H1 (cell line): ENCODE measurements around the gene DCUN1D3. TPM values are rescaled to one million over a fixed set of nuclear protein-coding genes. Genes with fewer than 3 reads are reported as not detected.

Experiments used
- EGR1 ChIP-seq: IDR thresholded peaks from 2 replicates; pipeline ENCODE4 v1.6.1; 2011; ENCODE audit warnings: low read depth, low read length, borderline replicate concordance
- FOSL1 ChIP-seq: IDR thresholded peaks from 2 replicates; pipeline ENCODE4 v1.6.1; 2011; ENCODE audit warnings: mild to moderate bottlenecking, low read depth, low read length, moderate library complexity; ENCODE audit not compliant: insufficient read depth
- HDAC2 ChIP-seq, 2 experiments: fragments of 300-600 bp in 1 of 2; sonication (generic) in 1 of 2; IDR thresholded peaks; 2 replicates each; pipeline ENCODE4 v1.6.1; 2011 to 2012; ENCODE audit warnings: low read depth in 2 of 2, low read length in 2 of 2, mild to moderate bottlenecking in 2 of 2, moderate library complexity in 2 of 2, borderline replicate concordance in 1 of 2, inconsistent platforms in 1 of 2
- RXRA ChIP-seq: IDR thresholded peaks from 2 replicates; pipeline ENCODE4 v1.6.1; 2011; ENCODE audit warnings: low read depth, mild to moderate bottlenecking, low read length, moderate library complexity; ENCODE audit not compliant: insufficient read depth
- SP2 ChIP-seq: IDR thresholded peaks from 2 replicates; pipeline ENCODE4 v1.6.1; 2012; ENCODE audit warnings: mild to moderate bottlenecking, low read length, inconsistent platforms
- polyA plus RNA-seq, 7 experiments: library from polyadenylated mRNA; depleted of rRNA in 3 of 7; stranded (reverse) in 5 of 7; unstranded in 2 of 7; fragments of >200 nt in 5 of 7; fragments of 200-250 nt in 2 of 7; gene quantifications; 1 replicate in 5 of 7; 2 replicates in 1 of 7; 4 replicates in 1 of 7; pipeline versions ENCODE4 v1.2.1 to v1.2.3, GENCODE V29; 2011 to 2013; ENCODE audit warnings: missing spikeins in 2 of 7, mixed read lengths in 2 of 7
- total RNA-seq: library from RNA; stranded (reverse); fragmentation: NEBNext Ultra II Directional; extraction: Animal tissue kit (Norgen Biotek cat#: 25700); gene quantifications from 2 replicates; pipeline ENCODE4 v1.2.1, GENCODE V29; 2021

Gene DCUN1D3
- total and polyA plus RNA-seq, 2 of the 8 experiments (the other 6 are each of a cell fraction or from before 2014, with no cell fraction given) = 3.5 to 18.2 TPM

GRCh38 chr16:20874088-20874581 lies 26.0 kb downstream of the DCUN1D3 start (continued):
- TF ChIP-seq FOSL1 (no peak), RXRA (no peak), HDAC2 (IDR thresholded peaks at IDR 0.05; ENCODE audit: borderline replicate concordance in 1 of 2, low read depth in 2 of 2, low read length in 2 of 2) (no peak), SP2 (no peak), EGR1 (no peak)
